GM18517 (cell line): ENCODE data around the gene ZNF827.

Source experiments
- ATAC-seq: cut with Tn5 transposase; IDR thresholded peaks from one replicate; pipeline ENCODE4 v1.9.1; 2021; ENCODE audit warnings: mild to moderate bottlenecking, moderate library complexity; ENCODE audit not compliant: unreplicated experiment

The ZNF827 gene, protein sequence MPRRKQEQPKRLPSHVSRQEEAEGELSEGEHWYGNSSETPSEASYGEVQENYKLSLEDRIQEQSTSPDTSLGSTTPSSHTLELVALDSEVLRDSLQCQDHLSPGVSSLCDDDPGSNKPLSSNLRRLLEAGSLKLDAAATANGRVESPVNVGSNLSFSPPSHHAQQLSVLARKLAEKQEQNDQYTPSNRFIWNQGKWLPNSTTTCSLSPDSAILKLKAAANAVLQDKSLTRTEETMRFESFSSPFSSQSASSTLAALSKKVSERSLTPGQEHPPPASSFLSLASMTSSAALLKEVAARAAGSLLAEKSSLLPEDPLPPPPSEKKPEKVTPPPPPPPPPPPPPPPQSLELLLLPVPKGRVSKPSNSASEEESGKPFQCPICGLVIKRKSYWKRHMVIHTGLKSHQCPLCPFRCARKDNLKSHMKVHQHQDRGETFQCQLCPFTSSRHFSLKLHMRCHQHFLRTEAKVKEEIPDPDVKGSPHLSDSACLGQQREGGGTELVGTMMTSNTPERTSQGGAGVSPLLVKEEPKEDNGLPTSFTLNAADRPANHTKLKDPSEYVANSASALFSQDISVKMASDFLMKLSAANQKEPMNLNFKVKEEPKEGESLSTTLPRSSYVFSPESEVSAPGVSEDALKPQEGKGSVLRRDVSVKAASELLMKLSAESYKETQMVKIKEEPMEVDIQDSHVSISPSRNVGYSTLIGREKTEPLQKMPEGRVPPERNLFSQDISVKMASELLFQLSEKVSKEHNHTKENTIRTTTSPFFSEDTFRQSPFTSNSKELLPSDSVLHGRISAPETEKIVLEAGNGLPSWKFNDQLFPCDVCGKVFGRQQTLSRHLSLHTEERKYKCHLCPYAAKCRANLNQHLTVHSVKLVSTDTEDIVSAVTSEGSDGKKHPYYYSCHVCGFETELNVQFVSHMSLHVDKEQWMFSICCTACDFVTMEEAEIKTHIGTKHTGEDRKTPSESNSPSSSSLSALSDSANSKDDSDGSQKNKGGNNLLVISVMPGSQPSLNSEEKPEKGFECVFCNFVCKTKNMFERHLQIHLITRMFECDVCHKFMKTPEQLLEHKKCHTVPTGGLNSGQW

DNA sequence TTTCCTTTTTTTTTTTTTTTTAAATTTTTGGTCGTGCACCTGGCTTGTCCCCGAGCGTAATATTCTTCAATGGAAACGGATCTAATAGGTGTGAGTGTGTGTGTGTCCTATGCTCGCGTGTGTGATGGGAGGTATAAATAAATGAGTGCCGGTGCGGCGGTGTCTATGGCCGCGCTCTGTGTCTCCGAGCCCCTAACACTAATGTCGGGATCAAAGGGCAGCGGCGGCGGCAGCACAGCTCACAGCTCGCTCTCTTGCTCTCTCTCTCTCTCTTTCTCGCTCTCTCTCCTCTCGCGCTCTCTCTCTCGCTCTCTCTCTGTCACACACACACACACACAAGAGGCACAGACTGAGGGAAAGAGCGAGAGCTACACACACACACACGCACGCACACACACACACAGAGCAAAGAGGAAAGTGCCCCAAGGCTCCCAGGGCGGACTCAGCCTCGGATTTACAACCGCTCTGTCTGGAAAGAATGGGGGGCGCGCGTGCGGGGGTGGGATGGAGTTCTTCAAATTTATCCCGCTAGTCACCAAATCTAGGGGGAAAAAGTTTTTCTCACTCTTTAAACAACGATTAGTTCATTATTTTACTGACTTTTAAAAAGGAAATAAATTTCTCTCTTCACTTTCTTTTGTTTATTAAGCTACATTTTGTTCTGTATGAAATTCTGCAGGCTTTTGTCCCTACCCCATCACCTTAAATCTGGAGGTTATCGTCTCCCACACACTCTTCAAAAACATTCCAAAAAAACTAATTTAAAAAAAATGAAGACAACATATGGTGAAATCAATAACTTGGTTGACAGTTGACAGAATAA, at the start of gene ZNF827:
Gene ZNF827 (minus strand): TSS at position 206 of the 823 bp plus-strand sequence. CDS start 416 bp downstream, outside the sequence.
- ATAC-seq = peak; percentile 30

DNA sequence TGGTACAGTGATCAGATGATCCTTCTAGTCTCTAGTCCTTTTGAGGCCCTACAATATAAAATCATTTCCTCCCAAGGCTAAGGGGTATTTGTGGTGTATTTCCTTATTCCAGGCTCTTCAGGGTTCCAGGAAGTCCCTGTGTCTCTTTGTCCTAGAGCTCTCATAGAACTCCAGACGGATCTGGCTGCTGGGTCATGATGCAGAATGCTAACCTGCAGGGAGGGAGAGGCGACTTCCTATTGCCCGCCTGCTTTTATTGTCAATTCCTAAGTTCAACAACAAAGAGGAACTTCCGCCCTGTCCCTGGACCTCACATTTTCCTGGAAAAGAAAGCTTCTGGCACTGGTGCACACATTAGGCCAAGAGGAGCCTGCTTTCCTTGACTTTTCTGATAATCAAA, 45.9 kb upstream of the ZNF827 start:
- ATAC-seq = no peak

DNA sequence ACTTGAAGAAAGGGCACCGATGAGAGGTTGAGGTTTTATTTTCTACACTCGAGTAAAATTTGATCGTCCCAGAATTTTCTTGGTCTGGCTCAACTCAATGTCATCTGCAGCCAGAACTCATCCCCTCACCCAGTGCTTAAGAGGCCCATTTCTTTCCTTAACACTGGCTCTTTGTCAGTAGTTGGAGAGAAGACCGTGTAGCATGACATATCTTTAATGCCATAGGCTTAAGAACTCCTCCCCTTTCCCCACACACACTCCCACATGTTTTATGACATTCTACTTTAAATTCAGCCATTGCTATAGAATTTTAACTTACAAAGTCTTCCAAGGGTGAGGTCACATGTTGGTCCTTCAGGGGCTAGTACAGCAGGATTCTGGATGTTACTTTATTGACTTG, 44.2 kb upstream of the ZNF827 start:
- ATAC-seq = no peak

DNA sequence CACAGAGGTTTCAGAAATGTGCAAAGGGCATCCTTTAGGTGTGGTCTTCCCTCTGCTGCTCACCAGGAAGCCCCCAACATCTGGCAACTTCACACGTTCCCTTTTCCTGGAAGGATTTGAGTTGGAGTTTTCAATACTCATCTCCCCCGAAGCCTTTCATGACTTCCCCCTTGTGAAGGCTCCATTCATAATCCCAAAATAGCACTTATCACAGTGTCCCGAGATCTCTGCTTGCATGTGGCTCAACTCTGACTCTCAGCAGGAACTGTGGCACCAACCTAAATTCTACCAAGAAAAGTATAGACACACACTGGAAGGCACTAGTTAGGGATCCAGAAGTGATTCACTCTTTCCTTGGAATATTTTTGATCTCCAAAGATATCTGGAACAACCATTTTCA, 40.5 kb upstream of the ZNF827 start:
- no peak for ATAC-seq

DNA sequence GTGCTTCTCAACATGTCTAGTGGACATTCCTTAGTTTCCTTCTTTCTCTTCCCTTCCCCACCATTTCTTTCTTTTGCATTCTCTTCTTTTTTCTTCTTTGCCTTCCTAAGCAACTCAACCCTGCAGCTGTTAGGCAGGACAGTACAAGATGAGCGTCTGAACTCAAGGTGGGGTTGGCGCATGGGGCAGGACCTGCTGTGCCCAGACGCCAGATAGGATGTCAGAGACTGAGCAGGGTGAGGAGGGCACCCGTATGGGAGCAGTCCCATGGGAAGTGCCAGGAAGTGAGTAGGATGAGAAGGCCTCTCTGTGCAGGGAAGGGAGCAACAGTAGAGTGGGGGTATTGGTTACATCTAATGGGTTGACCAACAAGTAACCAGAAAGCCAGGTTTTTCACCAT, 38.1 kb upstream of the ZNF827 start:
- ATAC-seq = no peak

DNA sequence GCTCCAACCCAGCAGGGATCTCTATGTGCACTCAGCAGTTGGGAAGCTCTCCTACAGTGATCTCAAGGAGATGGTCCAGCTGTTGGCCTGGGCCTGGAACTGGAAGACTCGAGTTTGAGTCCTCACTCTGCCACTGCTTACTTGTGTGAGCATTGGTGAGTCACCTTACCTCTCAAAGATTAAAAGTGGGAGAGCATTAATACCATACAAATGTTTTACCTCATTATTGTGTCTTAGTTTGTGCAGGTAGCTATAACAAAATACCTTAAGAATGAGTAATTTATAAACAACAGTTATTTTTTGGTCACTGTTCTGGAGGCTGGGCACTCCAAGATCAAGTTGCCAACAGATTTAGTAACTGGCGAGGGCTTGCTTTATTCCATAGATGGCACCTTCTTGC, 21.4 kb upstream of the ZNF827 start:
- ATAC-seq = no peak

DNA sequence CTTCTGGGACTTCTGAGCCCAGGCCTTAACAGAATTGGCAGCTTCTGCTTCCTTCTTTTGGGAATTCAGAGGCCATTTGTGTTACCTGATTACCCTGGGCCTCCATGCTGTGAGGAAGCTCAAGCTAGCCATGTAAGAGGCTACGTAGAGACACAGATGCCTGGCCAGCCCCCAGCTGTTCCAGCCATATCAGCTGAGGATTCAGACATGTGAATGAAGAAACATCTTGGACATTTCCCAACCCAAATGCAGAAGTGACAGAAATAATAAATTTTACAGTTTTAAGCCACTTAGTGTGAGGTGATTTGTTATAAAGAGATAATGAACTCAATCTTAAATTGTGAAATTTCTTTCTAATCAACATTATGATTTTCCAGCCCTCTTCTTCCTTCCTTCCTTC, 18.7 kb upstream of the ZNF827 start:
- no peak for ATAC-seq

DNA sequence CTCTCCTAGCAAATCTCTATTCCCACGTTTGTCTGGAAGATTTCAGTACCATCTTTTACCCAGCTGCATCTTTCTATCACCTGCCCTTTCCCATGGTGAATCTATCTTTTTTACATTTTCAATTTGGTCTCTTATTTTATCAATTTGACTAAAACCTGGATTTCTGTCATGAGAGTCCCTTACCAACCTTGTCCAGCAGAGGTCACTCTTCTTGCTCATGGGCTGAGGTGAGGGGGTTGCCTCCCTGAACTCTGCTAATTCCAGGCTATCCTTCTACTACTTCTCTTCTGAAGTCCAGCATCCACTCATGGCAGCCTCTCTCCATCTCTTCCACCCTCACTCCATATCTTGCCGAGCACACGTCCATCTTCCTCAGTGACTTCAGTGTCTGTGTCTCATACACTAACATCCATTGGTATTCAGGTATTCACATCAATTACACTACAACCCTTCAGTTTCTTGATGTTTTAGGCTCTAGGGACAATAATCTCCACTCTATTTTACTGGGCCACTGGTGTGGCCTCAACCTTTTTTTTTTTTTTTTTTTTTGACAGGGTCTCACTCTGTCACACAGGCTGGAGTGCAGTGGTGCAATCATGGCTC, 17.8 kb upstream of the ZNF827 start:
- ATAC-seq = peak; percentile 56

DNA sequence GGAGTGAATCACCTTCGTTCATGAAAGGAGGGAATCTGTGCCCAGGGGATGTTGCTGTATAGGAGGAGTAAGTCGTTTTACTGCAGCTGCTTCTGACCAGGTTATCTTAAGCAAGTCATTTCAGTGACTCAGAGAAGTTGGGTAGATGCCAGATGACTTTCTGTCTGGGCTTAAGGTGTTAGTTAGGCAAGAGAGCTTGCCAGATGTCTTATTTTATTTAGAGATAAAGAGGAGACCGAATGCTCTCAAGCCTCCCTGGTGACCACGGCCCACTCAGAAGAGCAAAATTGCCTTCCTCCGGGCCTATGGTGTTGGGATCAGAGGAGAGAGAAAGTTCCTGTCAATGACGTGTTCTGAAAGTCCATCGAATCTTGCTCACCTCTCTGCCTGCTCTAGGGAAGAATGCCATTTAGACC, 16.3 kb upstream of the ZNF827 start:
- no peak for ATAC-seq

DNA sequence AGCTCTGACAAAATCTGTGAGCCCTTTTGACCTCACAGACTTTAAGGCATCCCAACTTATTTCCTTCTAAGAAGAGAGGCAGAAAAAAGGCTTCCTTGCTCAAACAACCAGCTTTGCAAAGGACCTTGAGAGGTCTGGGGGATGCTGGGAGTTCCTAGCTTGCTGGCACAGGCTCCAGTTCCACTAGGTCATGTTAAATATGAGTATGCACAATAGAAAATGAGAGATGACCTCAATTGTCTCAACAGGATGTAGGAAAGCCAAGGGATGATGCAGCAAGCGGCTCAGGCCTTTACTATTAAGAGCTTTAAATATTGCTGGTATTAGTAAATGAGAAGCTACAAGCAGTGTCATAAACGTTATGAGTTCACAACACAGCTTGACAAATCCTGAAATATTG, 13.3 kb upstream of the ZNF827 start:
- no peak for ATAC-seq

DNA sequence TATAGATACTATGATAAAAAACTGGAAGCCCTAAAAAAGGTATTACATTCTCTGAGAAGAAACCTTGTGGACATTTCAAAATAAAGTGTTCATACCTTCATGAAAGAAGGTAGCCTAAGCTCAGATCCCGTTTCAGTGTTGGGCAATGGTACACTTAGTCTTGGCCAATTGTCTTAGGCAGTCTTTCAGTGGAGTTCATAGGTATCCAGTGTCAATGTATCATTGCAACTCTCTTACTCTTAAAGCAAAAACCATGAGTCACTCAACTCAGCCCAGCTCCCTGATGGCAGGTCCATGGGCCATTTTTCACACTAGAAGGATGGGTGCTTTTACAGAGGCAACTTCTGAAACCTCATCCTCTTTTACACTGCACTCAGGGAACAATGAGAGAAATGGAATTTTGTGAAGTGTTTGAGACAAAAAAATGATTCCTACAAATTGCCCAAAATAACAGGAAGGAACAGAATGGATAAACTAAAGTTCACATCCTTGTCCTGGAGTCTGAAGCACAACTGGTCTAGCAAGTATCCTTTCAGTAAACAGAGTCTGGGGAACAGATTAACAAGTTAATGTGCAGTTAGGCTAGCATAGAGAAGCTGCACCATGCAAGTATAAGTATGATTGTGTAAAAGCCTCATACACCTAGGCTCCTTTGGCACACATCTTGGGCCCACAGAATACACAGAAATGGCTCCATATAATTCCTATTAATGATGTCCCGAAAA, 7.0 kb upstream of the ZNF827 start:
- ATAC-seq = no peak

DNA sequence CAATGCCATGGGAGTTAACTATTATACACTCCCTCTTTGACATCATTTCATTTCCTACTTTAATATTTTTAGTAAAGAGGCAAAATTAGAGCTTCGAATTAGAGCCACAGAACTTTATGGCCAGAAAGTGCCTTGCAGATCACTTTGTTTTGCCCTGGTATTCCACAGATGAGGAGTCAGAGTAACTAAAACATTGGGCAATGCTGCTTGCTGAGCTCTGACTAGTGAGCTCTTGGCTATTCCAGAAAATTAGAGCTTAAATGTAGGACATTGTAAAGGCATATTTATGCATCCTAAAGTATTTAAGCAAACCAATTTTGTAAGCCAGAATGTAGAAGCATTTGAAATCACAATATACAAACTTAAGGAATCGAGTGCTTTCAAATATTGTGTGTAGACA, 6.3 kb upstream of the ZNF827 start:
- ATAC-seq = no peak

DNA sequence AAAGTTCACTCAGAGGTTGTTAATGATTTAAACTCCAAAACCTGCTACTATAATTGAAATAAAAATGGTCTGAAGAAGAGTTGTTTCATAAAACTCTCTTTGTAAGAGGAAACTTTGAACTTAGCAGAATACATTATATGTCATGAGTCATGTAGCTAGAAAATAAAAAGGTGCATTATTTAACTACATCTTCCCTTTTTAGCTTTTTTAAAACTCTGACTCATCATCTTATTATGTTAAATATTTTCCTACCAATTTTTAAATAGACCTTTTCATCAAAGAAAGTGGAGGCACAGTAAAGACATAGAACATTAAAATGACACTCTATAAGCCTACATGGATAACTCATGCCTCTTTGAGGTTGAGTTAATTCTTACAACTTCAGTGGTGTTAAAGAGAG, 1.2 kb upstream of the ZNF827 start:
- no peak for ATAC-seq

DNA sequence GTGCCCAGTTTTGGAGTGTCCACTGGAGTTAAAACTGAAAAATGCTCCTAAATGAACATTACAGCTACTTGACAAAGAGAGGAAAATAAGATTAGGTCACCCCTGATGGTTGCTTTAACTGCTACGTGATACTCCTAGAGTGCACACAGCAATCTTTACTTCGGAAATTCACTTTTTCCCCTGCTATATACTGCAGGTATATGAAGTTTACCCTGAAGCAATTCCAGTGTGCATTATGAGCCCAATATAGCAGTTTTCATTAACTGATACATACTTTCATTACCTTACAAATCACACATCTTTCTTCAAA, 773 bp upstream of the ZNF827 start:
- no peak for ATAC-seq

DNA sequence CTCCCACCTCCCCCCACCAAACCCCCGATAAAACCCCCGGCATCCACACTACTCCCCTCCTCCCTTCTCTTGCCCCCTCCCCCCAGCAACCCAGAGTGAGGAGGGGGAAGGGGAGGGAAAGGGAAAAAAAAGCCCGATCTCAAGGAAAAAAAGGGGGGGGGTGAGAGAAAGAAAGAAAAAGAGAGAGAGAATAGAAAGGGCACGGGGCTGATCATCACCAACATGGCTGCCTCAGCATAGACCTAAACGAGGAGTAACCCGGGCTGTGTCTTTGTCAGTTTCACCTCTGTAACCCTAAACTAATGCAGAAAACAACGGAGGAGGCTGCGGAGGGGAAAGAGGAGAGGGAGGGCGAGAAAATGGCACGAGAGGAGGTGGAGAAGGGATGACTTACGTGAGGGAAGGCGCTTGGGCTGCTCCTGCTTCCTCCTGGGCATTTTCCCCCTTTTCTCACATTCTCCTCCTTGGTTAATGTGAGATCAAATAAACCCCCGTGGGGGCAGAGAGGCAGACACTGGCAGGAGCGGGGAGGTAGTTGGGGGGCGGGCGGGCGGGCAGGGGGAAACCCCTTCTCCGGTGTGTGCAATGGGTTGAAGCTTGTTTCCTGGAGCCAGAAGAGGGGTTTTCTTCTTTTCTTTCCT, 532 bp downstream of the ZNF827 start:
- ATAC-seq = peak; percentile 5

DNA sequence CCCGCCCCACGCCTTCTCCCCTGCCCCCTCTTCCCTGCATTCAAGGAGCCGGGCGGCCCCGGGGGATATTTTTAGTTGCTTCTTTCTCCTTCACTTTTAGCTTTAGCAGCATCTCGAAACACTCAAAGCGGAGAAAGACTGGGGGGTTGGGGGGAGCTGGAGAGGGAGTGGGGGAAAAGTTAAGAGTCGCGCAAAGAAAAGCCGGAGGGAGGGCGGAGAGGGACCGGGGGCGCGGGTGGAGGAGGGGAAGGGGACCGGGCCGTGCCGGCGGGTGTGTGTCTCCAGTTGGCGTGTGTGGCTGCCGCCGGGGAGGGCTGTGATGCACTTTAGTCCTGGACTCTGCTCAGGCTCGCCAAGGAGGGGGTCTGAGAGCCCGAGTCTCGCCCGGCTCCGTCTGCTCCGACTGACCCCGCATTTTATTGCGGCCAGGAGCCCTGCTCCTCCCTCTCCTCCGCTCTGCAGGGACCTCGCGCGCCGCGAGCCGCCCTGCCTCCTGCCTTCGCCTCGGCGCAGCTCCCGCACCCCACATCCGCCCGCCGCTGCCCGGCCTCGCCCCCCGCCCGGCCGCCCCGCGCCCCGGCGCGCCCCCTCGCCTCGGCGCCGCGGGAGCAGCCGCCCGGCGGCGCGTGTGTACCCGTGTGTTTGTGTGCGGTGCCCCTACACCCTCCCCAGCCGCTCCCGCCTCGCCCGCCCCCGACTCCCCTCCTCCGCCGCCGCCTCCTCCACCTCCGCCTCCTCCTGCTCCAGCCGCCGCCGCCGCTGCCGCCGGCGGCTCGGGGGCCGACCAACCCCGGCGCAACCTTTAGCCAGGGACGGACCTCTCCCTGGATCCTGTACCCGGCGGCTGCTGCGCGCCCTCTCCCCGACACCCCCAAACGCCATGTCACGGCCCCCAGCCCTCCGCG, 1.4 kb downstream of the ZNF827 start:
- no peak for ATAC-seq

DNA sequence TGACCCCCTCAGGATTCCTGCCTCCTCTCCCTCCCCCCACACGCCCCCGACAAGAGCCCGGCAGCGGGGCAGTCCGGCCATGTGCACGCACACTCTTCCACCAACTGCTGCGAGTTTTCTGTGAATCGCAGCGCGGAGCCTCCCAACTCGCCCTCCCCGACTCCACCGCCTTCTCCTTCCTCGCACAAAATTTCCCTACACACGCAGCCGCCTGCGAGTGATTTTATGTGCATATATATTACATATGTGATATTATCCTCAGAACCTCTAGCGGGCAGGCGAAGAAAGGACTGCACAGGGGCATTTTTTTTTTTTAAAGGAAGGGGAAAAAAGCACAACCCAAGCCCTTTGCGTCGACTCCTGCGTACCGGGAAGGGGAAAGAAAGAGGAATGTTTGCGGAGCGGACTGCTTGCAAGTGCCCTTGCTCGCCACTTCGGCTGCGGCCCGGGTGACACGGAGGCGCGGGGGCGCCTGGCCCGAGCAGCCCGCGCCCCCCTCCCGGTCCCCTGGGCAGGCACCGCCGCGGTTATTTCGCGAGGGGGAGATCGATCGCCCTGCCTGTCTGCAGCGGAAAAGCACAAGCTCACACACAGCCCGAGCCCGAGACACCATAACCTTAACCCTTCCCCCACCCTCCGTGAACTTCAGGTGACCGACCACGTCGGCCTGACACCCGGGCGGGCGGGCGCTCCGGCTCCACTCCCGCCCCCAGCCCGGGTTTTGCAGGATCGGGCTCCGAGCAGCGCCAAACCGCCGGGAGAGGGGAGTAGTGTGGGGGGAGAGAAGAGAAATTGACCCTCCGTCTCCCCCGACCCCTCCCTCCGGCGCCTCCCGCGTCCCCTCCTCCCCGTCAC, 2.3 kb downstream of the ZNF827 start:
- ATAC-seq = peak; percentile 50
